Measurements from ENCODE around the gene GALNT18. TPM values are rescaled to one million over a fixed set of nuclear protein-coding genes. Genes with fewer than 3 reads are reported as not detected.

The GALNT18 gene
- total RNA-seq, 1 experiment from 2014 or later = not detected

- TF ChIP-seq EZH2 (IDR thresholded peaks at IDR 0.05; ENCODE audit: low read depth) (no peak), CTCF (conservative IDR thresholded peaks at IDR 0.05) (no peak)
- no peak for DNase-seq
- Histone ChIP-seq H3K9me2 (ENCODE audit: insufficient read depth) (no peaks in the 10 kb centered on the region), H3K9me3 (ENCODE audit: insufficient read depth, low read depth) (no peaks in the 10 kb centered on the region), H3K36me3 (ENCODE audit: low read depth) (no peaks in the 10 kb centered on the region), H3K4me2 (no peak overlapping the region), H2AFZ (no peak overlapping the region), H3K27me3 (ENCODE audit: insufficient read depth, low read depth) (peaks cover 48% of the 10 kb centered on the region), H4K20me1 (ENCODE audit: insufficient read depth) (no peaks in the 10 kb centered on the region), H3K27ac (no peak overlapping the region), H3K4me1 (replicated peaks; ENCODE audit: insufficient read depth) (no peaks in the 10 kb centered on the region), H3K4me3 (no peak overlapping the region), H3F3A (ENCODE audit: insufficient read depth, low read depth) (no peaks in the 10 kb centered on the region), H3K79me2 (ENCODE audit: low read depth) (no peaks in the 10 kb centered on the region)
- intact Hi-C loops (cut with micrococcal nuclease; ENCODE audit: unreplicated experiment) = no loop called here
- POLR2A ChIA-PET (ENCODE audit: unreplicated experiment) = no interaction called here
- BruUV-seq (replicated peaks) = no TSS peak
- CTCF ChIA-PET = no interaction called here
Measured at GRCh38 chr11:11400635-11401232, 221.1 kb downstream of the GALNT18 start.

- no peak for DNase-seq
- no peaks in the 10 kb centered on the region for H4K20me1 ChIP-seq (ENCODE audit: insufficient read depth)
- peaks cover 43% of the 10 kb centered on the region for H3K27me3 ChIP-seq (ENCODE audit: insufficient read depth, low read depth)
- no peaks in the 10 kb centered on the region for H3K4me1 ChIP-seq (replicated peaks; ENCODE audit: insufficient read depth)
- ChIA-PET CTCF (no interaction called here), POLR2A (ENCODE audit: unreplicated experiment) (no interaction called here)
- no peaks in the 10 kb centered on the region for H3K36me3 ChIP-seq (ENCODE audit: low read depth)
- no peak overlapping the region for H3K4me3 ChIP-seq
- H3K27ac ChIP-seq = no peak overlapping the region
- no peaks in the 10 kb centered on the region for H3K79me2 ChIP-seq (ENCODE audit: low read depth)
- intact Hi-C loops (cut with micrococcal nuclease; ENCODE audit: unreplicated experiment) = no loop called here
- no peaks in the 10 kb centered on the region for H3F3A ChIP-seq (ENCODE audit: insufficient read depth, low read depth)
- no TSS peak for BruUV-seq (replicated peaks)
- no peaks in the 10 kb centered on the region for H3K9me2 ChIP-seq (ENCODE audit: insufficient read depth)
- no peak overlapping the region for H2AFZ ChIP-seq
- no peak overlapping the region for H3K4me2 ChIP-seq
- TF ChIP-seq CTCF (conservative IDR thresholded peaks at IDR 0.05) (no peak), EZH2 (IDR thresholded peaks at IDR 0.05; ENCODE audit: low read depth) (no peak)
- H3K9me3 ChIP-seq (ENCODE audit: insufficient read depth, low read depth) = no peaks in the 10 kb centered on the region
Measured at GRCh38 chr11:11400121-11400520, 221.7 kb downstream of the GALNT18 start.

- no peaks in the 10 kb centered on the region for H3K36me3 ChIP-seq (ENCODE audit: low read depth)
- intact Hi-C loops (cut with micrococcal nuclease; ENCODE audit: unreplicated experiment) = no loop called here
- H3F3A ChIP-seq (ENCODE audit: insufficient read depth, low read depth) = no peaks in the 10 kb centered on the region
- H3K9me3 ChIP-seq (ENCODE audit: insufficient read depth, low read depth) = no peaks in the 10 kb centered on the region
- ChIA-PET CTCF (no interaction called here), POLR2A (ENCODE audit: unreplicated experiment) (no interaction called here)
- H3K9me2 ChIP-seq (ENCODE audit: insufficient read depth) = no peaks in the 10 kb centered on the region
- no peak for TF ChIP-seq CTCF (conservative IDR thresholded peaks at IDR 0.05)
- no peak for TF ChIP-seq EZH2 (IDR thresholded peaks at IDR 0.05; ENCODE audit: low read depth)
- no peak overlapping the region for H3K4me3 ChIP-seq
- no peak overlapping the region for H3K4me2 ChIP-seq
- H3K27me3 ChIP-seq (ENCODE audit: insufficient read depth, low read depth) = peaks cover 41% of the 10 kb centered on the region
- H3K27ac ChIP-seq = no peak overlapping the region
- DNase-seq = no peak
- H4K20me1 ChIP-seq (ENCODE audit: insufficient read depth) = no peaks in the 10 kb centered on the region
- H3K4me1 ChIP-seq (replicated peaks; ENCODE audit: insufficient read depth) = no peaks in the 10 kb centered on the region
- BruUV-seq (replicated peaks) = no TSS peak
- no peaks in the 10 kb centered on the region for H3K79me2 ChIP-seq (ENCODE audit: low read depth)
- no peak overlapping the region for H2AFZ ChIP-seq
Measured at GRCh38 chr11:11397781-11398180, 224.0 kb downstream of the GALNT18 start.
